Astrocyte (in vitro differentiated cells and primary cell): ENCODE results near the gene AURKAIP1. TPM values are rescaled to one million over a fixed set of nuclear protein-coding genes. Genes with fewer than 3 reads are reported as not detected.

Experiments
- DNase-seq: peaks from one replicate; pipeline ENCODE4 v3.0.0-alpha.2; 2010; ENCODE audit warnings: low read depth
- FAIRE-seq: peaks from 2 replicates; lab custom pipeline; 2011; peaks lifted over from hg19 to GRCh38; lab: Jason Lieb, UNC
- H2AFZ ChIP-seq: 2 replicates; pipeline ENCODE4 v1.6.0; 2012; ENCODE audit warnings: low read depth, low read length, inconsistent platforms
- H3K27ac ChIP-seq: 2 replicates; pipeline ENCODE4 v1.5.1; 2011; ENCODE audit warnings: low read depth, low read length, inconsistent platforms
- H3K27me3 ChIP-seq: 2 replicates; pipeline ENCODE4 v1.6.0; 2011; ENCODE audit warnings: low read length, inconsistent platforms; ENCODE audit not compliant: insufficient read depth
- H3K36me3 ChIP-seq: 2 replicates; pipeline ENCODE4 v1.5.1; 2011; ENCODE audit warnings: low read length, inconsistent platforms; ENCODE audit not compliant: insufficient read depth
- H3K4me1 ChIP-seq: 2 replicates; pipeline ENCODE4 v1.5.1; 2011; ENCODE audit warnings: low read length, inconsistent platforms; ENCODE audit not compliant: insufficient read depth
- H3K4me2 ChIP-seq: 2 replicates; pipeline ENCODE4 v1.6.0; 2012; ENCODE audit warnings: low read length, inconsistent platforms
- H3K4me3 ChIP-seq: 2 replicates; pipeline ENCODE4 v1.5.1; 2011; ENCODE audit warnings: low read depth, mild to moderate bottlenecking, low read length, inconsistent platforms; ENCODE audit not compliant: insufficient read depth
- H3K79me2 ChIP-seq: 2 replicates; pipeline ENCODE4 v1.6.0; 2012; ENCODE audit warnings: mild to moderate bottlenecking, low read length, inconsistent platforms; ENCODE audit not compliant: insufficient read depth
- H3K9ac ChIP-seq: 2 replicates; pipeline ENCODE4 v1.6.0; 2012; ENCODE audit warnings: mild to moderate bottlenecking, low read length, inconsistent platforms
- H3K9me3 ChIP-seq: 2 replicates; pipeline ENCODE4 v1.5.1; 2012; ENCODE audit warnings: low read depth, mild to moderate bottlenecking, low read length, inconsistent platforms; ENCODE audit not compliant: insufficient read depth
- H4K20me1 ChIP-seq: 2 replicates; pipeline ENCODE4 v1.6.0; 2012; ENCODE audit warnings: low read length, inconsistent platforms; ENCODE audit not compliant: insufficient read depth
- H3K27ac Mint-ChIP-seq: one replicate; pipeline ENCODE4 v1.8.0; 2021; ENCODE audit warnings: mild to moderate bottlenecking, mixed read lengths; ENCODE audit not compliant: unreplicated experiment
- H3K27me3 Mint-ChIP-seq: one replicate; pipeline ENCODE4 v1.8.0; 2021; ENCODE audit warnings: low read depth, mixed read lengths; ENCODE audit not compliant: unreplicated experiment
- H3K36me3 Mint-ChIP-seq: one replicate; pipeline ENCODE4 v1.8.0; 2021; ENCODE audit warnings: low read depth, mixed read lengths; ENCODE audit not compliant: unreplicated experiment
- H3K4me1 Mint-ChIP-seq: one replicate; pipeline ENCODE4 v1.8.0; 2021; ENCODE audit warnings: low read depth, mixed read lengths; ENCODE audit not compliant: unreplicated experiment
- H3K4me3 Mint-ChIP-seq: one replicate; pipeline ENCODE4 v1.8.0; 2021; ENCODE audit warnings: mild to moderate bottlenecking, moderate library complexity, mixed read lengths; ENCODE audit not compliant: unreplicated experiment
- H3K9me3 Mint-ChIP-seq: one replicate; pipeline ENCODE4 v1.8.0; 2021; ENCODE audit warnings: mild to moderate bottlenecking, mixed read lengths; ENCODE audit not compliant: unreplicated experiment
- CTCF ChIP-seq: IDR thresholded peaks from 2 replicates; pipeline ENCODE4 v1.5.1; 2011; ENCODE audit warnings: low read depth, mild to moderate bottlenecking, inconsistent platforms, low read length, moderate library complexity; ENCODE audit not compliant: insufficient read depth
- EZH2 ChIP-seq: IDR thresholded peaks from 2 replicates; pipeline ENCODE4 v1.6.1; 2012; ENCODE audit warnings: mild to moderate bottlenecking, low read length, inconsistent platforms; ENCODE audit not compliant: insufficient read depth
- total RNA-seq: library from RNA; stranded (reverse); gene quantifications from 2 replicates; pipeline ENCODE4 v1.2.1, GENCODE V29; 2021

The AURKAIP1 gene
- total RNA-seq, 1 donor from 2014 or later = 135 TPM

- peak overlapping the region; percentile 77 for H3K4me3 Mint-ChIP-seq
- Histone ChIP-seq H3K4me3 (peak overlapping the region; percentile 83), H4K20me1 (peaks cover 19% of the 10 kb centered on the region), H2AFZ (no peak overlapping the region), H3K27me3 (no peaks in the 10 kb centered on the region), H3K36me3 (no peaks in the 10 kb centered on the region), H3K4me2 (peak overlapping the region; percentile 97), H3K79me2 (peaks cover 34% of the 10 kb centered on the region), H3K27ac (peak overlapping the region; percentile 96), H3K9me3 (no peaks in the 10 kb centered on the region), H3K9ac (peak overlapping the region; percentile 95), H3K4me1 (peaks cover 49% of the 10 kb centered on the region)
- FAIRE-seq = peak; percentile 23
- peaks cover 3% of the 10 kb centered on the region for H3K36me3 Mint-ChIP-seq
- peaks cover under 1% of the 10 kb centered on the region for H3K27me3 Mint-ChIP-seq
- peaks cover 24% of the 10 kb centered on the region for H3K4me1 Mint-ChIP-seq
- TF ChIP-seq CTCF = no peak
- TF ChIP-seq EZH2 = no peak
- H3K9me3 Mint-ChIP-seq = no peaks in the 10 kb centered on the region
- H3K27ac Mint-ChIP-seq = peak overlapping the region; percentile 97
- peak; percentile 85 for DNase-seq
Observed at GRCh38 chr1:1359308-1359663, 15.7 kb downstream of the AURKAIP1 start.

- Histone ChIP-seq H3K79me2 (peaks cover 40% of the 10 kb centered on the region), H3K36me3 (no peaks in the 10 kb centered on the region), H3K27me3 (no peaks in the 10 kb centered on the region), H4K20me1 (peaks cover 25% of the 10 kb centered on the region), H3K9ac (peak within 1 kb of the TSS; percentile 95), H3K4me3 (peak within 1 kb of the TSS; percentile 83), H3K9me3 (no peaks in the 10 kb centered on the region), H3K27ac (peak within 1 kb of the TSS; percentile 96), H3K4me1 (peaks cover 49% of the 10 kb centered on the region), H2AFZ (peak within 1 kb of the TSS; percentile 17), H3K4me2 (peak within 1 kb of the TSS; percentile 97)
- peak; percentile 77 for DNase-seq
- peaks cover 3% of the 10 kb centered on the region for H3K36me3 Mint-ChIP-seq
- no peaks in the 10 kb centered on the region for H3K9me3 Mint-ChIP-seq
- H3K4me3 Mint-ChIP-seq = peak within 1 kb of the TSS; percentile 83
- H3K4me1 Mint-ChIP-seq = peaks cover 24% of the 10 kb centered on the region
- H3K27ac Mint-ChIP-seq = peak within 1 kb of the TSS; percentile 97
- FAIRE-seq = no peak
- no peak for TF ChIP-seq EZH2
- TF ChIP-seq CTCF = no peak
- H3K27me3 Mint-ChIP-seq = peaks cover 2% of the 10 kb centered on the region
Observed at GRCh38 chr1:1358433-1359271, 16.4 kb downstream of the AURKAIP1 start, which contains the start of gene MXRA8. Gene MXRA8 (minus strand): TSS chr1:1358555. CDS start chr1:1358504, 51 bp downstream.
